Peyer's patch (tissue), 4 donors: Measurements from ENCODE around the gene GPR152.

Source experiments
- CTCF ChIP-seq, 6 experiments: fragments of 450-650 bp in 4 of 6; fragments of 200-600 bp in 2 of 6; sonication (generic) in 1 of 6; IDR thresholded peaks; one replicate each; pipeline ENCODE4 v1.5.1; 2017 to 2019; ENCODE audit warnings: antibody characterized with exemption in 6 of 6, mild to moderate bottlenecking in 3 of 6, moderate library complexity in 1 of 6
- POLR2A ChIP-seq, 2 donors: fragments of 450-650 bp; IDR thresholded peaks; one replicate each; pipeline ENCODE4 v1.5.1; 2017; ENCODE audit warnings: antibody characterized with exemption in 2 of 2, mild to moderate bottlenecking in 2 of 2, moderate library complexity in 2 of 2

GRCh38 chr11:67501854-67502253 lies 49.3 kb upstream of the GPR152 start:
- no peak for TF ChIP-seq CTCF (IDR thresholded peaks at IDR 0.05)
- no peak for TF ChIP-seq POLR2A (IDR thresholded peaks at IDR 0.05)
